Suprapubic skin (tissue), 3 donors: Measurements from ENCODE around the gene STOML1.

ENCODE experiments used
- CTCF ChIP-seq, 2 donors: fragments of 200-600 bp in 1 of 2; fragments of 450-650 bp in 1 of 2; sonication (generic) in 1 of 2; IDR thresholded peaks; one replicate each; pipeline ENCODE4 v1.5.1; 2016 to 2019; ENCODE audit warnings: antibody characterized with exemption in 2 of 2, mild to moderate bottlenecking in 1 of 2, moderate library complexity in 1 of 2
- EP300 ChIP-seq: sonication (generic); formaldehyde crosslinking; IDR thresholded peaks from one replicate; pipeline ENCODE4 v1.6.1; 2017; ENCODE audit warnings: antibody characterized with exemption
- POLR2A ChIP-seq, 2 donors: fragments of 450-650 bp; IDR thresholded peaks; one replicate each; pipeline ENCODE4 v1.6.1; 2017; ENCODE audit warnings: antibody characterized with exemption in 2 of 2, mild to moderate bottlenecking in 2 of 2, moderate library complexity in 2 of 2

GRCh38 chr15:73944161-73945129, 47.6 kb downstream of the STOML1 start:
- no peak for TF ChIP-seq POLR2A (IDR thresholded peaks at IDR 0.05)
- no peak for TF ChIP-seq CTCF (IDR thresholded peaks at IDR 0.05)
- TF ChIP-seq EP300 = no peak
